HUES6 (cell line): ENCODE measurements around the gene PDE3B.
"Not testable (repeated sequence)": the region's sequence is repeated elsewhere in the genome, so short reads cannot be mapped to it uniquely, and the experiment has no call there.

Source experiments
- H3K27ac ChIP-seq: 2 replicates; pipeline ENCODE4 v1.7.0; 2013; ENCODE audit warnings: low read depth, mild to moderate bottlenecking, low read length, inconsistent platforms
- H3K27me3 ChIP-seq: 2 replicates; pipeline ENCODE4 v1.6.1; 2013; ENCODE audit warnings: low read length; ENCODE audit not compliant: control insufficient read depth, insufficient read depth
- H3K36me3 ChIP-seq: 2 replicates; pipeline ENCODE4 v1.6.1; 2013; ENCODE audit warnings: low read length; ENCODE audit not compliant: control insufficient read depth, insufficient read depth
- H3K4me1 ChIP-seq: 2 replicates; pipeline ENCODE4 v1.6.1; 2013; ENCODE audit warnings: low read length; ENCODE audit not compliant: control insufficient read depth, insufficient read depth
- H3K4me3 ChIP-seq: 2 replicates; pipeline ENCODE4 v1.5.1; 2013; ENCODE audit warnings: low read depth, low read length
- H3K9ac ChIP-seq: one replicate; pipeline ENCODE4 v1.6.1; 2013; ENCODE audit warnings: mild to moderate bottlenecking, low read length
- H3K9me3 ChIP-seq: 2 replicates; pipeline ENCODE4 v1.6.1; 2013; ENCODE audit warnings: low read depth, low read length; ENCODE audit not compliant: control insufficient read depth, insufficient read depth

The PDE3B gene

DNA sequence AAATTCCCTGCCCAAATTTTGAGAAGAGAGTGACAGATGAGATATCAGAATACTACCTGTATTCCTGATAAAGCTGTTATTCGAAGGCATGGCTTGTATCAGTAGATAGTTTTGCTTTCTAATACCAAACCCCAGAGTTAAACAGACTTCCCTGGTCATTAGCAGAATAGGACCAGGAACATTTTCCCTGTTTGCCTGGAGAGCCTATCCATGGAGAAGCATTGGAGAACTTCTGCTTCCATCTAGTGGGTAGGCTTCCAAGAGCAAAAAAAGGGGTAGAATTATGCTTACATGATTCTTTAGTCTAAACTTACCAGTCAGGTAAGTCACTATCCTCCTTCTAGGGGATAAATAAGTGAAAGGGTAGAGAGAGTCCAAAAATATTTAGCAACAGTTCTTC lies 14.2 kb downstream of the PDE3B start:
- Histone ChIP-seq H3K4me3 (no peak overlapping the region), H3K9ac (no peak overlapping the region), H3K36me3 (no peaks in the 10 kb centered on the region; the same call in none of the 2 replicates), H3K9me3 (no peaks in the 10 kb centered on the region), H3K4me1 (no peaks in the 10 kb centered on the region), H3K27ac (no peak overlapping the region), H3K27me3 (no peaks in the 10 kb centered on the region)

DNA sequence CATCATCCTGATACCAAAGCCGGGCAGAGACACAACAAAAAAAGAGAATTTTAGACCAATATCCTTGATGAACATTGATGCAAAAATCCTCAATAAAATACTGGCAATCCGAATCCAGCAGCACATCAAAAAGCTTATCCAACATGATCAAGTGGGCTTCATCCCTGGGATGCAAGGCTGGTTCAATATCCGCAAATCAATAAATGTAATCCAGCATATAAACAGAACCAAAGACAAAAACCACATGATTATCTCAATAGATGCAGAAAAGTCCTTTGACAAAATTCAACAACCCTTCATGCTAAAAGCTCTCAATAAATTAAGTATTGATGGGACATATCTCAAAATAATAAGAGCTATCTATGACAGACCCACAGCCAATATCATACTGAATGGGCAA lies 21.3 kb downstream of the PDE3B start:
- not testable (repeated sequence) for H3K27ac ChIP-seq, H3K4me1 ChIP-seq, H3K9ac ChIP-seq, H3K36me3 ChIP-seq, H3K27me3 ChIP-seq, H3K4me3 ChIP-seq, H3K9me3 ChIP-seq

DNA sequence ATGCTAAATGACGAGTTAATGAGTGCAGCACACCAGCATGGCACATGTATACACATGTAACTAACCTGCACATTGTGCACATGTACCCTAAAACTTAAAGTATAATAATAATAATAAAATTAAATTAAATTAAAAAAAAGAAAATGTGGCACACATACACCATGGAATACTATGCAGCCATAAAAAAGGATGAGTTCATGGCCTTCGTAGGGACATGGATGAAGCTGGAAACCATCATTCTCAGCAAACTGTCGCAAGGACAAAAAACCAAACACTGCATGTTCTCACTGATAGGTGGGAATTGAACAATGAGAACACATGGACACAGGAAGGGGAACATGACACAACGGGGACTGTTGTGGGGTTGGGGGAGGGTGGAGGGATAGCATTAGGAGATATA lies 23.7 kb downstream of the PDE3B start:
- H3K27ac ChIP-seq, H3K9ac ChIP-seq, H3K9me3 ChIP-seq, H3K27me3 ChIP-seq, H3K4me3 ChIP-seq, H3K36me3 ChIP-seq, H3K4me1 ChIP-seq: not testable (repeated sequence)

DNA sequence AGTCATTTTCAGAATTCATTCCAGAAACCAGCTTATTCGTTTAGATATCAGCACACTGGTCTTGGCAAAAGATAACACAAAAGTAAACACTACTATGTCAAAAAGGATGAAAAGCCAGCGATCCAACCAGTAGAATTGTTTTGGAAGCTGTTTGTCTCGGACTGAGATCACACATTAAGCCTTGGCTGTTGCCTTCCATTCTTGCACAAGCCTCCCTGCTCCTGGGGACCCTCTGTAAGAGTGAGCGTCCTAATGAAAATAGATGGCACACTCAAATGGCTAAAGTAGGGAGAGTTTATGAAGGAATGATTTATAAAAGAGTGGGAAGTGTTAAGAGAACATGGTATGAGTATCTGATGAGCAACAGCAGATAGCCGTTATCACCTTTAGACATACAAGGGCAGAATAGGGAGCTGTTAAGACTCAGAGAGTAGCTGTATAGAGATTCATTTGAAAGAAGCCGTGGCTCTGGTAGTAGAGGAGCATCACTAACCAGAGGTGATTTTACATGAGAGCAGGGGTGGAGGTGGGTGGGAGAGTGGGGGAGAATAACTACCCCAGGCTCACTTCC lies 25.2 kb downstream of the PDE3B start:
- H3K9ac ChIP-seq: no peak overlapping the region
- H3K27ac ChIP-seq: no peak overlapping the region
- no peaks in the 10 kb centered on the region for H3K4me1 ChIP-seq
- H3K9me3 ChIP-seq: no peaks in the 10 kb centered on the region
- H3K36me3 ChIP-seq: no peaks in the 10 kb centered on the region
- no peaks in the 10 kb centered on the region for H3K27me3 ChIP-seq
- no peak overlapping the region for H3K4me3 ChIP-seq

DNA sequence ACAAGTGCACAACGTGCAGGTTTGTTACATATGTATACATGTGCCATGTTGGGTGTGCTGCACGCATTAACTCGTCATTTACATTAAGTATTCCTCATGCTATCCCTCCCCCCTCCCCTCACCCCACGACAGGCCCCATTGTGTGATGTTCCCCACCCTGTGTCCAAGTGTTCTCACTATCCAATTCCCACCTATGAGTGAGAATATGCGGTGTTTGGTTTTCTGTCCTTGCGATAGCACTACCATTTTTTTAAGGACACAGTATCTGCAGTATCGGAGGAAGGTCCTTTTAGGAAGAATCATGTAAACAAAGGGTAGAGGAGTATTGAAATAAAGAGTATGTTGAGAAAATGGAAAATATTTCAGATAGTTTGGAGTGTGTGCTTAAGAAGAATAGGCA lies 25.9 kb downstream of the PDE3B start:
- H3K27me3 ChIP-seq: no peaks in the 10 kb centered on the region
- H3K9me3 ChIP-seq: no peaks in the 10 kb centered on the region
- H3K36me3 ChIP-seq: no peaks in the 10 kb centered on the region
- no peaks in the 10 kb centered on the region for H3K4me1 ChIP-seq
- H3K4me3 ChIP-seq: no peak overlapping the region
- H3K27ac ChIP-seq: no peak overlapping the region
- no peak overlapping the region for H3K9ac ChIP-seq

DNA sequence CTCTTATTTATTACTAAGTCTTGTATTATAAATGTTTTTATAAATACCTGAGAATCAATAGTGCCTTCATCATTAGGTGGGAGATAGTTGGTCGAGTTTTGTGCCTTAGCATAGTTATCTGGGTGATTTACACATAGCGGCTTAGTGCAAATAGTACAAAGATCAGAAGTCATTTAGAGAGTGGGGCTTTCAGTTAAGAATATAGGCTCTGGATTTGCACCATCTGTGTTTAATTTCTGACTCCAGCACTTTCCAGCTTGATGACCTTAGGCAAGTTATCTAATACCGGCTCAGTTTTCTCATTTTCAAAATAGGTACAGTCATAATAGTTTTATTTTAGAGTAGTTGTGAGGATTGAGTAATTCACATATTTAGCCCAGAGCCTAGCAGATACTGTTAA lies 26.4 kb downstream of the PDE3B start:
- H3K4me1 ChIP-seq: no peaks in the 10 kb centered on the region
- no peaks in the 10 kb centered on the region for H3K27me3 ChIP-seq
- no peak overlapping the region for H3K4me3 ChIP-seq
- no peak overlapping the region for H3K27ac ChIP-seq
- H3K36me3 ChIP-seq: no peaks in the 10 kb centered on the region
- H3K9ac ChIP-seq: no peak overlapping the region
- no peaks in the 10 kb centered on the region for H3K9me3 ChIP-seq

DNA sequence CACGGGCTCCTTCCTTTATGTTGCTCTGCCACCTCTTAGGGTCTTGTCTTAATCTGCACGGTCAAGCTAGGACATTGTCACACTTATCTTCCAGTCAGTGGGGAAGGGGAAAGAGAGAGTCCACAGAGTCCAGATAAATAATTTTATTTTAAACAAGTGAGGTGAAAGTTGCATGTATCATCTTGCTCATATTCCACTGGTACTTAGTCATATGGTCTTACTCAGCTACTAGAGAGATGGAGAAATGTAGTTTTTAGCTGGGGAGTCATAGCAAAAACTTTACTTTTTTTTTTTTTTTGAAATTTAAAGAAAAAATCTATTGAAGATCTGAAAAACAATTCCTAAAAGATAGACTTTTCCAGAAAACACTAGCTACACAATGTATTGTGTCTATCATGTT lies 29.0 kb downstream of the PDE3B start:
- Histone ChIP-seq H3K9me3 (no peaks in the 10 kb centered on the region), H3K27ac (no peak overlapping the region), H3K27me3 (no peaks in the 10 kb centered on the region), H3K36me3 (no peaks in the 10 kb centered on the region), H3K9ac (no peak overlapping the region), H3K4me3 (no peak overlapping the region), H3K4me1 (no peaks in the 10 kb centered on the region)

DNA sequence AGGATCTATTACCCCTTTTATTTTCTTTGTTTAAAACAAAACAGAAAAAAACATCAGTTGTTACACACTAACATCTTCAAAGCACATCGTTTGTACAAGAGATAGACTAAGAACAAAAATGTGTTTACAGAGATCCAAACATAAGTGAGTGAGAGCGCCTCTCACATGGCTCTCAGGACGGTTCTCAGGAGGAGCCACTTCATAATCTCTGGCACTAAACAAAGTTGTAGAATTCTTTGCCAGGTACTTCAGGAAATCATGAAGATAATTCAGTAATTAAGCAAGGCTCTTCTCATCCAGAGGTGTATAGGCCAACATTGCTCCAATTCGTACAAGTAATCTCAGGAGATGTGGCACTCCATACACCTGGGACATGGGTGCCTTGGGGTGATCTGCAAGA lies 29.8 kb downstream of the PDE3B start:
- H3K4me1 ChIP-seq: no peaks in the 10 kb centered on the region
- no peak overlapping the region for H3K27ac ChIP-seq

DNA sequence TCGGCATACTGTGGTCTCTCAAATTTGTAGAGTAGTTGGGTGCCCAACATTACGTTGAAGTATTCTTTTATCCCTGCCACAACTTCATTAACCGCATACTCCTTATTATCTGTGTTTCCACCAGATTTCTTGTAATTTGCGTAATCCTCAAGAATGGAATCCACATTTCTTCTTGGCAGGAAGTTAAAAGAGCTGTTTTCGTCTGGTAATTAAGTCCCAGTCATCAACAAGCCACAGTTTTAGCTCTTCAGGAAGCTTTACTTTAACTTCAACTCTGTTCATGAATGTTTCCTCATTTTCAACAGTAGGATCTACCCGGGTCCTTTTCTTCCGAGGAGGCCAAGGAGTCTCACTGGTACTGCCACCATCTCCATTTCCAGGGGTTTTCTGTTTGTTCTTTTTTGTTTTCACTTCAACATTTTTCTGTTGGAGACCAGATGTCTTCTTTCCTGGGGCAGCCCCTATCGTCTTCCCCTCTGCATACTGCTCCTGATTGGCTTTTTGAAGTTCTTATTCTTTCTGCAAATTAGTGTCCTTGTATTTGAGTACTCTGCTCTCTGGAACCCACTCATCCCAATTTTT lies 30.3 kb downstream of the PDE3B start:
- Histone ChIP-seq H3K9me3 (no peaks in the 10 kb centered on the region), H3K4me3 (no peak overlapping the region), H3K4me1 (no peaks in the 10 kb centered on the region), H3K9ac (no peak overlapping the region), H3K27ac (no peak overlapping the region), H3K27me3 (no peaks in the 10 kb centered on the region), H3K36me3 (no peaks in the 10 kb centered on the region)

More for the DNA sequence above, 29.8 kb downstream of the PDE3B start:
- Histone ChIP-seq H3K36me3 (no peaks in the 10 kb centered on the region), H3K4me3 (no peak overlapping the region), H3K9me3 (no peaks in the 10 kb centered on the region), H3K27me3 (no peaks in the 10 kb centered on the region), H3K9ac (no peak overlapping the region)

DNA sequence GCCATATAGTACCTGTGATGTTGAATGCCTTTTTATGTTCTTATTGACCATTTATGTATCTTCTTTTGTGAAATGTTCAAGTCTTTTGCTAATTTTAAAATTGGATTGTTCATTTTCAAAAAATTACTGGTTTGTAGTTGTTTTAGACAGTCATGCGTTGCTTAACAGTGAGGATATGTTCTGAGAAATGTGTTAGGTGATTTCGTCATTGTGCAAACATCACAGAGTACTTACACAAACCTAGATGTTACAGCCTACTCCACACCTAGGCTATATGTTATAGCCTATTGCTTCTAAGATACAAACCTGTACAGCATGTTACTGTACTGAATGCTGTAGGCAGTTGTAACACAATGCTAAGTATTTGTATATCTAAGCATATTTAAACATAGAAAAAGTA lies 32.5 kb downstream of the PDE3B start:
- H3K9ac ChIP-seq: no peak overlapping the region
- H3K27ac ChIP-seq: no peak overlapping the region
- H3K27me3 ChIP-seq: no peaks in the 10 kb centered on the region
- no peaks in the 10 kb centered on the region for H3K36me3 ChIP-seq
- H3K9me3 ChIP-seq: no peaks in the 10 kb centered on the region
- no peaks in the 10 kb centered on the region for H3K4me1 ChIP-seq
- H3K4me3 ChIP-seq: no peak overlapping the region

DNA sequence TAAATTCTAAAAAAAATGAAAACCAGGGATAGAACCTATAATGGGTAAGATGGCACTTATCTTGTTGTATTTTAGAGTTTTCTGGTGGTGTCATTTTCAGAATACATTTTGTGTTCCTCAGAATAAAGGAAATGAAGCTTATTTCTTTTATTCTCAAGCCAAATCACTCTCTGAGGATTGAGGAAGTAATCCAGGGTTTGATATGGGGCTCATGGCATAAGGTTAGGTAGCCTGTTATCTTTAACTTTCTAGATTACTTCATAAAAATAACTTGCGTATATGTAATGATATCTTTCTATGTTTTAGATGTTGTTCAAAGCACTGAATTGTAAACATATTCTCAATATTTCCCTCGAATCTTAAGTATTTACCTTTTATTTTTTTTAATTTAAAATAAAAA lies 33.5 kb downstream of the PDE3B start:
- H3K4me1 ChIP-seq: no peaks in the 10 kb centered on the region
- no peaks in the 10 kb centered on the region for H3K9me3 ChIP-seq
- H3K36me3 ChIP-seq: no peaks in the 10 kb centered on the region

DNA sequence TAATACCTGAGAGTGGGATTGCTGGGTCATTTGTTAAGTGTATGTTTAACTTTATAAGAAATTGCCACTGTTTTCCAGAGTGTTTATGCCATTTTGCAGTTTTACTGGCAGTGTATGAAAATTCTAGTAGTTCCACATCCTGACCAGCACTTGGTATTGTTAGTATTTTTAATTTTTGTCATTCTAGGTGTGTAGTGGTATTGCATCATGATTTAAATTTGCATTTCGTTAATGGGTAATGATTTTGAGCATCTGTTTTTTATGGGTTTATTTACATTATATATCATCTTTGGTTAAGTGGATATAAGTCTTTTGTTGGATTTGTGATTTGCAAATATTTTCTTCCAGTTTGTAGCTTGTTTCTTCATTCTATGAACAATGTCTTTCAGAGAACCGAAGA lies 34.7 kb downstream of the PDE3B start:
- Histone ChIP-seq H3K27me3 (no peaks in the 10 kb centered on the region), H3K4me3 (no peak overlapping the region), H3K9ac (no peak overlapping the region), H3K27ac (no peak overlapping the region), H3K9me3 (no peaks in the 10 kb centered on the region), H3K36me3 (no peaks in the 10 kb centered on the region), H3K4me1 (no peaks in the 10 kb centered on the region)

More for the DNA sequence above, 33.5 kb downstream of the PDE3B start:
- Histone ChIP-seq H3K4me3 (no peak overlapping the region), H3K27me3 (no peaks in the 10 kb centered on the region), H3K9ac (no peak overlapping the region), H3K27ac (no peak overlapping the region)
